HG03354 (cell line): ENCODE results near the gene SLC6A17.

Experiments used
- ATAC-seq: cut with Tn5 transposase; IDR thresholded peaks from one replicate; pipeline ENCODE4 v1.9.1; 2021; ENCODE audit warnings: mild to moderate bottlenecking; ENCODE audit not compliant: unreplicated experiment, poor library complexity, severe bottlenecking

The SLC6A17 gene

DNA sequence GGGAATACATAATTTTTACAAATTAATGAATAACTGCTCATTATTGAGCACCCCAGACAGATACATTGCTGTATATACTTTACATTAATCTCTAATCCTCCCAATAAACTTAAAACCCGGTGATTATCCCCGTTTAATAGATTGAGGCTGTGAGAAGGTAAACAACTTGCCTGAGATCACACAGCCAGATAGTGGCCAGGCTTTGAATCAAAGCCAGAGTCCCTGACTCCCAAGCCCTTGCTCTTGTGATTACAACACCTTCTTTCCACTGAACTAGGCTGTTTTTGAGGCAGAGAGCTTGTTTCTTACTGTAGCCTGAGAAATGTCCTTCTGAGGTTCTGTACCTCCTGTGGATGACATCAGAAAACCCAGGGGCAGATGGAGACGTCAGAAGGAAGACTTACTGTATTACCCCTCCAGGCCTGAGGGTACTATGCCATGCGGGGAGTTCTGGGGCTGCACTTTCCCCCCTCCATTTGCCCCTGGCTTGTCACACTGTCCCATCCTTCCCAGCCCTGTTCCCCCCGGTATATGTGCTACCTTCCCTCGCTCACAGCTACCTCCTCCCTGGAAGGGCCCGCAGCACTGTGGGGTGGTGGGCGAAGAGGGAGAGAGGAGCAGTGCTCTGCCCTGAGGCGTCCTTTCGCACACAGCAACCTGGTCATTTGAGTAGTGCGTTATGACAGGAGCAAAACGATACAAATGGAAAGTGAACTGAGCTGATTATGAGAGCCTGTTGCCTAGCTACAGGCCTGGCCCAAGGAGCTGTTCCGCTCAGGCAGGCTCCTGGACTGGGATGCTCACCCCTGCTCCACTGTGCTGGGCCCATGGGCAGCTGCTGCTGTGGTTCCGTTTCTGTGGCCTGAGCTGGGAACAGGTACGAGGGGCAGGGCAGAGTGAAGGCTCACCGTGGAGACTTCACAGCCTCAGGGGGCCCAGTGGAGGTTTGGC is 64.4 kb downstream of the SLC6A17 start:
- ATAC-seq, result no peak

DNA sequence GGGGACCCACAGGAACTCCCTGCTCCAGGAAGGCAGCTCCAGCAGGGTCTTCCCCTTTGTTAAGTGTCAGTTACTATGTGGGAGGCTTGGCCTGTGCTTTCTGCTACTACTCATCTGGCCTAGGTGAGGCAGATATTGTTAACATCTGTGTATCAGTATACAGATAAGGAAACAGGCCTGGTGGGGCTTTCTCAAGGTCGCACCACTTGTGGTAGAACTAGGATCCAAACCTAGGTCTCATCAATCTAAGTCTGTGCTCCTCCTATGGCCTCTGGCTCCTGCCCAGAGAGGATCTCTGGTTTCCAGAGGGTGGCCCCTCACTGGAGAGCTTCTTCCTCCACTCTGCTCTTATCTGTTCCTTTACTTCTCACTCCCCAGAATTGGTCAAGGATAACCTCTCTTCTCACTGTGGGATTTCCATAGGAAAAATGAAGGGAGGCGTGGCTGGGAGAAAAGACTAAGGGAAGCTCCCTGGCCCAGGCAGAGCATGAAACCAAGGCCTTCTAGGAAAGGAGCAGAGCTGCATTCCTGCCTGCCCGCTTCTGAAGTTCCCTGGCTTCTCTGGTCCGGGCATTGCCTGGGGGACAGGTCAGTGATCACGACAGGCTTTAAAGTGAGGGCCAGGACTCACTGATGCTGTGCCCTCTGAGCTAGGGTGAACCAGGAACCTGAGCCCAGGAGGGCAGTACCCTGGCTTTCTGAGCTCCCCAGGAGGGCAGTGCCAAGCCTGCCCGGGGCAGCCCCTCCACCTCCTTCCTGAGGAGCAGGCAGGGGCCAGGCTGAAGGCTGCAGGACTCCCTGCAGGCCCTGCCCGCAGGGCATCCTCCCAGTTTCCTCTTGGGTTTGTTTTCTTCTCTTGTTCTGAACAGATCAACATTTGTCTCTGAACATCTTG is 65.6 kb downstream of the SLC6A17 start:
- ATAC-seq, result no peak

DNA sequence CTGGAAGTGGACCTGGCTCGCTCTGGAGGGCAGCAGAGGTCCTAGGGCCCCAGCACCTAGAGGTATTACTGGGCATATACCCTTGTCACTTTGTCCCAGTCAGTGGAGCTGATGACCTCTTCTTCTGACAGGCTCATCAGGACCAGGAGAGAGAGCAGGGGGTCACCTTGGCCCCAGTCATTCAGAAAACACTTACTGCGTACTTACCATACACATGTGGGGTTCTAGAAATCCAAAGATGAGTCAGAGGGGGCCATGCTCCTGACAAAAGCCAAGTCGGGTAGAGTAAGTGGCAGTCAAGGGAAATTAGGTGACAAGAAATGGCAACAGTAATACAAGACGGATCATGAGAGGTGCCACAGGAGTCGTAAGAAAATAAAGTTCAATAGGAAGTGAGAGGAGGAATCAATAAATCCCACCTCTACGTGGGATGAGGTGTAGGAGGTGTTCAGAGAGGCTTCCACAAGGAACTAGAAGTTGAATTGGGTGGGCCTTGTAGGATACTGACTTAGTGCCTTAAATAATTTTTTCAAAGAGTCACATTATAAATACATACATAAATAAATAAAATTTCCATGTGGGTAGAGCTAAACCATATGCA is 66.7 kb downstream of the SLC6A17 start:
- ATAC-seq, result no peak

DNA sequence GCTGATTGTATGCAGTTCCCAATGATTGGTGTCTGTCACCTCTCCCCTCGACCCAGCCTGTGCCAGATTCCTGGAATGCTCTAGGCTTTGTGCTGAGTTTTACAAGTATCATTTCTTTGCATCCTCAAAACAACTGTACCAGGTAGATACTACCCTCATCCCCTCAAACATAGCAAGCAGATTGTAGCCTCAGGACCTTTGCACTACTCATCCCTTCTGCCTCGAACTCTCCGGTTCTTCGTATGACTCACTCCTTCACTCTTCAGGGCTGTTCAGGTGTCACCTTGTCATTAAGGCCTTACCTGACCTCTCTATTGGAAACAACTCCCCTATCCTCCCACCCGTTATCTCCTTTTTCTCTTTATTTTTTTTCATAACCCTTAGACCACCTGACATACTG is 67.8 kb downstream of the SLC6A17 start:
- no peak for ATAC-seq

DNA sequence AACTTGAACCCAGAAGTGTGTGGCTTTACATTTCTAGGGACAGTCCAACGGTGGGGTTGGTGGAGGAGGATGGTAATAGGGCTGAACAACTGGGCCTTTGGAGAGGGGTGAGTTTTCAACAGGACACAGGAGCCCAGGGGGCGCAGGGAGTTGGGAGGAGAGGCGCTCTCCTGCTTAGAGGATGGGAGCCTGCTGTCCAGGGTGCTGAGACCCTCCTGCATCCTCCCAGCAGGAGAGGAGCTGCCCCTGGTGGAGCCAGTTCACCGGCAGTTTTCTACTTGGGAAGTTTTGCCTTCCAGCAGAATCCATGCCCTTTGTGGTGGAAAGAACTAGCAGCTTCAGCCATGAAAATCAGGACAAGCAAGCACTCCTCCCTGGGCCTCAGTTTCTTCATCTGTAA is 68.4 kb downstream of the SLC6A17 start:
- ATAC-seq, result no peak

DNA sequence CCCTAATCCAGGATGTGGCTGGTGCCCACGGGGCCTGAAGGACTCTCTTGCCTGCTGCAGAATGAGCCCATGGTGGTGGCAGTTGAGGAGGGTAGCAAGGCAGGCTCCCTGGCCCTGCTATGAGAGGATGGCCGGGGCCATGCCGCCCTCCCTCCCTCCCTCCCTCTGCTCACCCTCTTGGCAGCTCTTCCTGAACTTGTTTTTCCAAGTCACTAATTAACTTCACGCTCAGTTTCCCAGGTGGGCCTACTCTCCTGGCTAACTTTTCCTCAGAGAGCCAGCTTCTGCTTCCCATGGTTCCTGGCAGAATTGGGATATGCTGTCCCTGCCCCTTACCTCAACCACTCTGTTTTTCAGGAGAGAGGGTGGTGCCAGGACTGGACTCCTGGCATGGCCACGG is 70.0 kb downstream of the SLC6A17 start:
- no peak for ATAC-seq

DNA sequence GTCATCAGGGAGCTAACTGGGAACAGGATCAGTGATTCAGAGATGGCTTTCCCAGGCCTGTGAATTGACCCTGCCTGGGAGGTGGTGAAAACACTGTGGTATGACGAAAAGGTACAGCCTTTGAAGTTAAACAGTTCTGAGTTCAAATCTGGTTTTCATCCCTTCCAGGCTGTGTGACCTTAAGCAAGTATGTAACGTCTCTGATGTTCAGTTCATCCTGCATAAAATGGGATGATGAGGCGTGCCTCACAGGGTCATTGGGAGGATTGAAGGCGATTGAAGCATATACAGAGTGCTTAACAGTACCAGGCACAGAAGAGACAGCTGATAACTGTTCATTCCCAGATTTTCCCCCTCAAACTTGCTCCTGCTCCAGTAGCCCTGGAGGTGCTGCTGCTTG is 70.8 kb downstream of the SLC6A17 start:
- no peak for ATAC-seq

DNA sequence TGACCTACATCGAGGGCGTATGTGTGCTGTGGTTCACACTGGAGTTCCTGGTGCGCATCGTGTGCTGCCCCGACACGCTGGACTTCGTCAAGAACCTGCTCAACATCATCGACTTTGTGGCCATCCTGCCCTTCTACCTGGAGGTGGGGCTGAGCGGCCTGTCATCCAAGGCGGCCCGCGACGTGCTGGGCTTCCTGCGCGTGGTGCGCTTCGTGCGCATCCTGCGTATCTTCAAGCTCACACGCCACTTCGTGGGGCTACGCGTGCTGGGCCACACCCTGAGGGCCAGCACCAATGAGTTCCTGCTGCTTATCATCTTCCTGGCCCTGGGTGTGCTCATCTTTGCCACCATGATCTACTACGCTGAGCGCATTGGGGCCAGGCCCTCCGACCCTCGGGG is 72.8 kb downstream of the SLC6A17 start:
- no peak for ATAC-seq

DNA sequence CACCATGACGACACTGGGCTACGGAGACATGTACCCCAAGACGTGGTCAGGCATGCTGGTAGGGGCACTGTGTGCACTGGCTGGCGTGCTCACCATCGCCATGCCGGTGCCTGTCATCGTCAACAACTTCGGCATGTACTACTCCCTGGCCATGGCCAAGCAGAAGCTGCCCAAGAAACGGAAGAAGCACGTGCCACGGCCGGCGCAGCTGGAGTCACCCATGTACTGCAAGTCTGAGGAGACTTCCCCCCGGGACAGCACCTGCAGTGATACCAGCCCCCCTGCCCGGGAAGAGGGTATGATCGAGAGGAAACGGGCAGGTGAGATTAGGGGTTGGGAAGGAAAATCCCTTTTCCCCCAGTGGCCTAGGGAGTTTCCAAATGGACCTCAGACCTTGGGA is 73.3 kb downstream of the SLC6A17 start:
- no peak for ATAC-seq

DNA sequence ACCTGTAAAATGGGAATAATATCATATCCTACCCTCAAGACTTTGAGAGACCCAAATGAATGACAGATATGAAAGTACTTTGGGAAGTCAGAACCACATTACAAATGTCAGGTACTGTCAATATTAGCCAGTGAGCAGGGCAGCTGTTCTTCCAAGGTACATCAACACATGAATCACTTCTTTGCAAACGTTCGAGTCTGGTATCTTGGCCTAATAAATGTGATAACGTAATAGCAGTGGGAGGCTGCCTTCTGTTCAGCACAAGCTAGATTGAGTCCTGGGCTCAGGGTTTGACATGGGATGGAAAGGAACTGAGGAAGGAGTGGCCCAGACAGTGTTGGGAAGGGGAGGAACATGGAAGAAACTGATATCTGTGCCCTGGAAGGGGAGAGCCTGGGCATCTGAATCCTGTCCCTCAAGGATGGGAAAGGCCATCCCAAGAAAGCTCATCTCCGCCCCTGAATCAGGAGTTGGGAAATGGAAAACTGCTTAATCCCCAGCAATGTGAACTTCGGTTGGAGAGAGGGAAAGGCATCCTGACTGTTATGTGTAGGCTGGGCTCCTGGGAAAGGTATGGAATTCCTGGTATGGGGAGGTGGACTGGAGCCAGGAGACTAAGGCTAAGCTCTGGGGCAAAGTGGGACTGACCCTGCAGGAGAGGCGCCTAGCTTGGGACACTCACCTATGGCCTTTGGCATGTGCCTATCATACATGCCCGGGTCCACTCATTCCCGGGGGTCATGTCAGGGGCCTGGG is 74.1 kb downstream of the SLC6A17 start:
- ATAC-seq, result no peak

DNA sequence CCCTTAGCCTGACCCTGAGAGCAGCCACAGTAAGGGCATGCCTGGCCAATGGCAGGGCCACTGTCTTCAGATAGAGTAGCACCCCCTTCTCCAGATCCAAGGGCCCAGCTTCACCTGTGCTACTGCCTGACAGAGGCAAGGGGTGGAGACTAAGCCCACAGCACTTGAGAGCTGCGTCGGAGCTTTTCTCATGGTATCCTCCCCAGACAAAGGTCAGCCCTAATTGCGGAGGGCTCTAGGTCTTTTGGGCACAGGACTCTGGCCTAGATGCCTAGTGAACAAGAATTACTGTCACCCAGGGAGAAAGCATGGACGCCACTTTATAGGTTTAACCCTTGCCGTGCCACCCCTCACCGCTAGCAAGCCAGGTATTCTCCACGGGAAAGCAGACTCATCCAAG is 74.9 kb downstream of the SLC6A17 start:
- no peak for ATAC-seq

DNA sequence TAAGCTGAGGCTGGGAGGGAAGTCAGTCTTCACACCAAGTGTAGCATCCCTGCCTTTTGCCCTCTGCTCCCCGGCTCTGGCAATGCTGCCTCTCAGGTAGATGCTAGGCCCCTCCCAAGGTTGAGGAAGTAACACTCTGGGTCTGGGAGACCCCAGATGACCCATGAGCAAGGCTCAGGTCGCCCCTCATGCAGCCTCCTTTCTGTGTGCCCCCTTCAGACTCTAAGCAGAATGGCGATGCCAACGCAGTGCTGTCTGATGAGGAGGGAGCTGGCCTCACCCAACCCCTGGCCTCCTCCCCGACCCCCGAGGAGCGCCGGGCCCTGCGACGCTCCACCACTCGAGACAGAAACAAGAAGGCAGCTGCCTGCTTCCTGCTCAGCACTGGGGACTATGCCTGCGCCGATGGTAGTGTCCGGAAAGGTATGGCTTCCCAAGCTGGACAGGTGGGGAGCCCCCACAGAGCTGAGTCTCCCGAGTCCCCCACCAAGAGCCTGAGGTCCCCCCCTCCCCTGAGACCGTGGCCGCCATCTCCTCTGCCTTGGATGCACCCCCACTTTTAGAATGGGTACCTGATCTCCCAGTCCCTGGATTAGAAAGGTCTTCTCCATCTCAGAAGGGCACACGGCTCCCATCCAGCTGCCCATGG is 75.6 kb downstream of the SLC6A17 start:
- no peak for ATAC-seq

DNA sequence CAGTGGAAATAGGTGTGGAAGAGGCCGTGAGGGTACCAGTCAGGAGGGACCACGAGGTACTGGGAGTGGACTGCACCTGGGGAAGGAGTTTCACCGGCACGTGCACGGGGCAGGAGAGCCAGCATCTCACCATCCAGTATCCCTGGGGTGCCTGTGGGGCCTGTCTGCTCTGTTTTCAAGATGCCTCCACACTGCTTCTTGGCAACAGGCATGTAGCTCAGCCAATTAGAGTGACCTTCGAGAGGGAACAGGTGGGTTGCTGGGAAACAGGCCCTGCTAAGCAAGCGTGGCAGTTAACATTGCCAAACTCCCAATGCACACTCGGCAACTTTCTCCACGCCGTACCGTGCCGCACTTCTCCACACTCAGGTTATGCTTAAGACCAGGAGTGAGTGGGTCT is 77.5 kb downstream of the SLC6A17 start:
- ATAC-seq, result no peak

DNA sequence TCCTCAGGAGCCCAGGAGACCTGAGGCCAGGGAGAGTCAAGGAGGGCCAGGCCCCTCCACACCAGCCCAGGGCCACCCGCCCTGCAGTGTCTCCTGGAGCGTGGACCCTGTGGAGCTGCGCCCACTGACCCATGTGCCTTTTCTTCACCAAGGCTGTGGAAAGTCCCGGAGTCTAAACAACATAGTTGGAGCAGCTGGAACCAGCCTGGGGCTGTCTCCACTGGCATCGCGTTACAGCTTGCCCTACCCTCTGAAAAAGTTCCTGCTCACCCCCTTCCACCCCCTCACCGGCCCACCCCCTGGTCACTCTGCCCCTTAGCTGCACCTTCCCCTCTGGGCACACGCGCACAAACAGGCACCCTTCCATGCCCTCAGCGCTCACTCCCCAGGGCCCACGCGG is 78.1 kb downstream of the SLC6A17 start:
- no peak for ATAC-seq

DNA sequence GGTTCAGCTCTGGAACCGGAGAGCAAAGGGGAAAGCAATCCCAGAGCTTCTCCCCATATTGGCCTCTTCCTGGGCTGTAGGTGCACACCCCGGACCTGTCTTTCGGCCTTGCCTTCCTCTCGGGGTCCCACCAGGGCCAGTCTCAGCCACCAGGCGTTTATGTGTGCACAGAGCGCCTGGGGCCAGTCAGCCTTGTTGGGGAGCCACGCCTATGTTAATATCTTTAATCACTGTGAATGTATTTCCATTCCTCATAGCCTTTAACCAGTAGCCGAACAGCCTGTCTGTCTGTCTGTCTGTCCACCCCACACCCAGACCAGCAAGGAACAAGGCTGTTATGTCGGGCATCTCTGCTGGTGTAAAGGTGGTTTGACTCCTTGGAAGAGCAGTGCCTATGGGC is 78.6 kb downstream of the SLC6A17 start:
- no peak for ATAC-seq

DNA sequence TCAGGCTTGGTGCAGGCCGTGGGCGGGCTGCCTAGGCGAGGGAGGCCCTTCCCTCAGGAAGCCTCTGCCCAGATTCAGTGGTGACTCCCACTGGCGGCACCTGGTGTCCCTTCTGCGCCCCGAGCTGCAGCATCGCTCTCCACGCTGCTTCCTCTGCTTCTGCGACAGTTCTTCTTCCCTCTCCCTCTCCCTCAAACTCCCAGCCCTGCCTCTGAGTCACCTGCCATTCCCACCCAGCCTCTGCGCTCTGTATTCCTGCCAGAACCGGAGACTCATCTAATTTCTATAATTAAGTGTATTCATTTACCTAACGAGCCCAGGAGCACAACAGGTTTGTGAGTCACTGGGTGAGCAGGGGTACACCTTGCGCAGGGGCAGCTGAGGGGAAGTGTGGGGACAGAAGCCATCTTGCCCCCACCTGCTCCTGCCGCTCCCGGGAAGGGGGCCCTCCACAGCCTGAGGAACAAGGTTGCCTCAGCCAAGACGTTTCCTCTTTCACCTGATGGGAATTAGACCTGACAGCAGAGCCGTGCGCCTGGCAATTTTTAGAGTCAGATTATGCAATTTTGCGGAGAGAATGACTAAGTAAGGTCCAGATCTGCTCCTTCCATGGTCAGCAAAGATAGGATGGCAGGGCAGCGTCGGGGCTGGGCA is 79.2 kb downstream of the SLC6A17 start:
- ATAC-seq, result no peak

DNA sequence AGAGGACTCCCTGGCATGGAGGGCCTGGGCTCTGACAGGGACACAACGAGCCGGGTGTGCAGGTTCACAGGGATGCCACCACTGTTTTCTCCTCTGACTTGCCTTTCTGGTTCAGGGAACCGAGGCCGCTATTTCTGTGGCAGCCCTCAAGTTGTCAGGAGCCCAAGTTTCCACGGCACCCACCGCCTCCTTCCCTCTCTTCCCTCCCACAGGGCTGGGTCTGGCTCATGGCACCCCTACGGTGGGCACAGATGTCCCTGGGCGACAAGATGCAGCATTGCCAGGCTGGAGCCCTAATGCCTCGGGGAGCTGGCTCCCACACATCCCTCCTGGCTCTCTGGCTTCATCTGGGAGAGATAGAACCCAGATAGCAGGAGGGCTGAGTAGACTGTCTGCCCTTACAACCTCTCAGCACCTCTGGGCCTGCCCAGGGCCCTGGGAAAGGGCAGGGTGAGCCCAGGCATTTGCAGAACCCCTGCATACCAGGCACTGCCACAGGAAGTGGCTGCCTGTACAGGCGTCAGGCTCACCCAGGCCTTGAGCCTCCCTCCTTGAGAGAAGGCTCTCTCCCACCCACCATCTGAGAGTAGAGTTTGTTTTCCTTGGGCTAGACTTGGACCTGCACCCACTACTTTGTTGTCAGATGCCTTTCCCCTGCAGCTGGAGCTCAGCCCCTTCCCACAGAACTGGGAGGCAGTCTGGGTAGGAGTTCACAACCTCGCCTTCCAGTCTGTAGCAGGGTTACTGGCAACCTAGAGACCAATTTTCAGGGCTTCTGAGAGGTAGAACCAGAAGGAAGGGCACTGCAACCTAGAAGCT is 80.3 kb downstream of the SLC6A17 start:
- no peak for ATAC-seq

DNA sequence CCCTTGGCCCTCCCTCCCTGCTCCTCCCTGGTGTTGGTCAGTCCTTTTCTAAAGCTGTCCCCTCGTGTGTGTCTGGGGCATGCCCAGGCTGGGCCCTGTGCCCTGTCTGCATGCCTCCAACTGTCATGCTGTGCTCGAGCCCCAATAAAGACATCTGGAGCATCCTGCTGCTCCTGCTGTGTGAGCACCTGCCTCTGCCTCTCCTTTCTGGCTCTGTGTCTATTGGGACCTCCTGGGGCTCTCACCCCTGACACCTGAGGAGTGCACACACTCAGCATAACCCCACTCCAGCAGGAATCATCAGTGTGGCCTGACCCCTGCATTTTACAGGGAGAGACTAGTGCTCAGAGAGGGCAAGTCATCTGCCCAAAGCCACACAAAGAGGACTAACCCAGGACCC is 83.6 kb downstream of the SLC6A17 start:
- ATAC-seq, result no peak
